ENCODE measurements around the gene TARP.

The TARP gene

GRCh38 chr7:38296059-38296857 is 22.8 kb upstream of the TARP start:
- Histone ChIP-seq H3K4me1 (ENCODE audit: control insufficient read depth in 4 of 4, insufficient read depth in 4 of 4, low read length in 3 of 4) (no peaks in the 10 kb centered on the region), H3K27ac (ENCODE audit: low read depth in 1 of 2, low read length in 2 of 2) (no peak overlapping the region), H3K9ac (ENCODE audit: low read depth in 1 of 2, low read length in 2 of 2) (no peak overlapping the region), H3K4me3 (ENCODE audit: low read depth in 1 of 3, low read length in 3 of 3) (no peak overlapping the region), H3K9me3 (ENCODE audit: control insufficient read depth in 4 of 4, low read length in 3 of 4) (no peaks in the 10 kb centered on the region), H3K27me3 (ENCODE audit: control insufficient read depth in 4 of 4, insufficient read depth in 4 of 4, low read length in 3 of 4) (no peaks in the 10 kb centered on the region), H3K36me3 (ENCODE audit: control insufficient read depth in 4 of 4, insufficient read depth in 3 of 4, low read depth in 1 of 4, low read length in 3 of 4) (no peaks in the 10 kb centered on the region)
- 81% methylated on average over 5 of the region's 5 CpGs for WGBS
- DNase-seq (ENCODE audit: low spot score), result no peak
- no peak for TF ChIP-seq FOXA1 (IDR thresholded peaks at IDR 0.05)
- TF ChIP-seq CTCF (IDR thresholded peaks at IDR 0.05; ENCODE audit: low read depth, low read length, missing input control), result no peak
- TF ChIP-seq JUND (IDR thresholded peaks at IDR 0.05), result no peak
- TF ChIP-seq ZBTB33 (IDR thresholded peaks at IDR 0.05), result no peak

- H3K9me3 ChIP-seq (ENCODE audit: control insufficient read depth in 4 of 4, low read length in 3 of 4), result no peaks in the 10 kb centered on the region
- H3K27ac ChIP-seq (ENCODE audit: low read depth in 1 of 2, low read length in 2 of 2), result no peak overlapping the region
- no peak overlapping the region for H3K4me3 ChIP-seq (ENCODE audit: low read depth in 1 of 3, low read length in 3 of 3)
- H3K27me3 ChIP-seq (ENCODE audit: control insufficient read depth in 4 of 4, insufficient read depth in 4 of 4, low read length in 3 of 4), result no peaks in the 10 kb centered on the region
- WGBS, result 78% methylated on average over 2 of the region's 2 CpGs
- H3K4me1 ChIP-seq (ENCODE audit: control insufficient read depth in 4 of 4, insufficient read depth in 4 of 4, low read length in 3 of 4), result no peaks in the 10 kb centered on the region
- TF ChIP-seq YY1 (IDR thresholded peaks at IDR 0.05), result no peak
- no peak for TF ChIP-seq ZBTB33 (IDR thresholded peaks at IDR 0.05)
- TF ChIP-seq GABPA (IDR thresholded peaks at IDR 0.05 in 1 of 2, conservative IDR thresholded peaks at IDR 0.05 in 1 of 2), result no peak
- TF ChIP-seq FOXA1 (IDR thresholded peaks at IDR 0.05), result no peak
- no peak for TF ChIP-seq RXRA (IDR thresholded peaks at IDR 0.05)
- no peak for TF ChIP-seq HNF4G (IDR thresholded peaks at IDR 0.05)
- no peak for TF ChIP-seq MAX (IDR thresholded peaks at IDR 0.05)
- no peak for TF ChIP-seq SP1 (IDR thresholded peaks at IDR 0.05)
- no peak for DNase-seq (ENCODE audit: low spot score)
- H3K36me3 ChIP-seq (ENCODE audit: control insufficient read depth in 4 of 4, insufficient read depth in 3 of 4, low read depth in 1 of 4, low read length in 3 of 4), result no peaks in the 10 kb centered on the region
- H3K9ac ChIP-seq (ENCODE audit: low read depth in 1 of 2, low read length in 2 of 2), result no peak overlapping the region
Measured at GRCh38 chr7:38294926-38295325, 21.5 kb upstream of the TARP start.

GRCh38 chr7:38292442-38292841 is 19.0 kb upstream of the TARP start:
- no peak for DNase-seq (ENCODE audit: low spot score)
- Histone ChIP-seq H3K36me3 (ENCODE audit: control insufficient read depth in 4 of 4, insufficient read depth in 3 of 4, low read depth in 1 of 4, low read length in 3 of 4) (no peaks in the 10 kb centered on the region), H3K4me1 (ENCODE audit: control insufficient read depth in 4 of 4, insufficient read depth in 4 of 4, low read length in 3 of 4) (no peaks in the 10 kb centered on the region), H3K27me3 (ENCODE audit: control insufficient read depth in 4 of 4, insufficient read depth in 4 of 4, low read length in 3 of 4) (no peaks in the 10 kb centered on the region), H3K4me3 (ENCODE audit: low read depth in 1 of 3, low read length in 3 of 3) (no peak overlapping the region), H3K9ac (ENCODE audit: low read depth in 1 of 2, low read length in 2 of 2) (no peak overlapping the region), H3K27ac (ENCODE audit: low read depth in 1 of 2, low read length in 2 of 2) (no peak overlapping the region), H3K9me3 (ENCODE audit: control insufficient read depth in 4 of 4, low read length in 3 of 4) (no peaks in the 10 kb centered on the region)
- WGBS, result 84% methylated on average over 3 of the region's 3 CpGs
- TF ChIP-seq EGR1 (IDR thresholded peaks at IDR 0.05; ENCODE audit: low read depth in 2 of 2) (no peak), RXRA (IDR thresholded peaks at IDR 0.05) (no peak), SP1 (IDR thresholded peaks at IDR 0.05) (no peak), FOXA1 (IDR thresholded peaks at IDR 0.05) (no peak), JUND (IDR thresholded peaks at IDR 0.05) (no peak), NR2F2 (IDR thresholded peaks at IDR 0.05) (no peak), MAX (IDR thresholded peaks at IDR 0.05) (no peak), FOXA2 (IDR thresholded peaks at IDR 0.05) (no peak)
